ENCODE results near the gene MPDU1.

- TF ChIP-seq CTCF (IDR thresholded peaks at IDR 0.05) = no peak
- no peak for TF ChIP-seq EZH2 (IDR thresholded peaks at IDR 0.05)
Observed at GRCh38 chr17:7615265-7615747, 31.7 kb downstream of the MPDU1 start.

Data from neural progenitor cell (in vitro differentiated cells).